ENCODE measurements around the gene RNF169. TPM values are rescaled to one million over a fixed set of nuclear protein-coding genes. Genes with fewer than 3 reads are reported as not detected.

The RNF169 gene
- total and polyA plus RNA-seq, 2 of the 4 experiments (the other 2 are of a cell fraction): 3.6 to 23.3 TPM

GRCh38 chr11:74725701-74726100 lies 22.9 kb upstream of the RNF169 start (continued):
- TF ChIP-seq, protein P1, sequence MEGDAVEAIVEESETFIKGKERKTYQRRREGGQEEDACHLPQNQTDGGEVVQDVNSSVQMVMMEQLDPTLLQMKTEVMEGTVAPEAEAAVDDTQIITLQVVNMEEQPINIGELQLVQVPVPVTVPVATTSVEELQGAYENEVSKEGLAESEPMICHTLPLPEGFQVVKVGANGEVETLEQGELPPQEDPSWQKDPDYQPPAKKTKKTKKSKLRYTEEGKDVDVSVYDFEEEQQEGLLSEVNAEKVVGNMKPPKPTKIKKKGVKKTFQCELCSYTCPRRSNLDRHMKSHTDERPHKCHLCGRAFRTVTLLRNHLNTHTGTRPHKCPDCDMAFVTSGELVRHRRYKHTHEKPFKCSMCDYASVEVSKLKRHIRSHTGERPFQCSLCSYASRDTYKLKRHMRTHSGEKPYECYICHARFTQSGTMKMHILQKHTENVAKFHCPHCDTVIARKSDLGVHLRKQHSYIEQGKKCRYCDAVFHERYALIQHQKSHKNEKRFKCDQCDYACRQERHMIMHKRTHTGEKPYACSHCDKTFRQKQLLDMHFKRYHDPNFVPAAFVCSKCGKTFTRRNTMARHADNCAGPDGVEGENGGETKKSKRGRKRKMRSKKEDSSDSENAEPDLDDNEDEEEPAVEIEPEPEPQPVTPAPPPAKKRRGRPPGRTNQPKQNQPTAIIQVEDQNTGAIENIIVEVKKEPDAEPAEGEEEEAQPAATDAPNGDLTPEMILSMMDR (conservative IDR thresholded peaks at IDR 0.05; ENCODE audit: low read depth, low read length): no peak
- TF ChIP-seq RFX5 (IDR thresholded peaks at IDR 0.05; ENCODE audit: low read depth, low read length): no peak
